Measurements from ENCODE around the gene RPL15.

The RPL15 gene

GRCh38 chr3:23934253-23934652 is 17.3 kb downstream of the RPL15 start:
- no peak for DNase-seq

GRCh38 chr3:23937296-23937695 is 20.4 kb downstream of the RPL15 start:
- no peak for DNase-seq

- no peak for DNase-seq
These were observed 21.8 kb downstream of the RPL15 start for GRCh38 chr3:23938688-23939087.

- no peak for DNase-seq
These were observed 23.8 kb downstream of the RPL15 start for GRCh38 chr3:23940775-23941174.

- DNase-seq = no peak
These were observed 24.5 kb downstream of the RPL15 start for GRCh38 chr3:23941440-23941839.

GRCh38 chr3:23942546-23942945 is 25.6 kb downstream of the RPL15 start:
- no peak for DNase-seq

GRCh38 chr3:23944007-23944783 is 27.3 kb downstream of the RPL15 start:
- DNase-seq = no peak

GRCh38 chr3:23944861-23945662 is 28.1 kb downstream of the RPL15 start, which contains the start of gene NR1D2:
NR1D2 (plus strand) TSS chr3:23945286; CDS start chr3:23945579, 293 bp downstream.
- peak; percentile 84 for DNase-seq

- no peak for DNase-seq
These were observed 28.7 kb downstream of the RPL15 start for GRCh38 chr3:23945663-23945912.

GRCh38 chr3:23945913-23946687 is 29.2 kb downstream of the RPL15 start:
- peak; percentile 98 for DNase-seq

GRCh38 chr3:23948761-23949160 is 31.8 kb downstream of the RPL15 start:
- DNase-seq = no peak

GRCh38 chr3:23949784-23950183 is 32.9 kb downstream of the RPL15 start:
- no peak for DNase-seq

- DNase-seq = no peak
These were observed 33.4 kb downstream of the RPL15 start for GRCh38 chr3:23950293-23950692.

- no peak for DNase-seq
These were observed 35.7 kb downstream of the RPL15 start for GRCh38 chr3:23952646-23953045.

GRCh38 chr3:23953523-23953922 is 36.6 kb downstream of the RPL15 start:
- no peak for DNase-seq

- DNase-seq = no peak
These were observed 37.2 kb downstream of the RPL15 start for GRCh38 chr3:23954144-23954543.

- DNase-seq = no peak
These were observed 39.8 kb downstream of the RPL15 start for GRCh38 chr3:23956701-23957100.

GRCh38 chr3:23959135-23959900 is 42.4 kb downstream of the RPL15 start:
- peak; percentile 90 for DNase-seq

- DNase-seq = no peak
These were observed 43.7 kb downstream of the RPL15 start for GRCh38 chr3:23960649-23961048.

GRCh38 chr3:23961066-23961465 is 44.1 kb downstream of the RPL15 start:
- no peak for DNase-seq

- DNase-seq = no peak
These were observed 45.0 kb downstream of the RPL15 start for GRCh38 chr3:23961913-23962312.

- DNase-seq = peak; percentile 51
These were observed 47.8 kb downstream of the RPL15 start for GRCh38 chr3:23964537-23965235.

Data from fibroblast of skin of right quadriceps (primary cell).